Measurements from ENCODE around the gene PFKFB3. TPM values are rescaled to one million over a fixed set of nuclear protein-coding genes. Genes with fewer than 3 reads are reported as not detected.

The PFKFB3 gene
- total RNA-seq, 1 donor from 2014 or later, result 52.4 TPM

DNA sequence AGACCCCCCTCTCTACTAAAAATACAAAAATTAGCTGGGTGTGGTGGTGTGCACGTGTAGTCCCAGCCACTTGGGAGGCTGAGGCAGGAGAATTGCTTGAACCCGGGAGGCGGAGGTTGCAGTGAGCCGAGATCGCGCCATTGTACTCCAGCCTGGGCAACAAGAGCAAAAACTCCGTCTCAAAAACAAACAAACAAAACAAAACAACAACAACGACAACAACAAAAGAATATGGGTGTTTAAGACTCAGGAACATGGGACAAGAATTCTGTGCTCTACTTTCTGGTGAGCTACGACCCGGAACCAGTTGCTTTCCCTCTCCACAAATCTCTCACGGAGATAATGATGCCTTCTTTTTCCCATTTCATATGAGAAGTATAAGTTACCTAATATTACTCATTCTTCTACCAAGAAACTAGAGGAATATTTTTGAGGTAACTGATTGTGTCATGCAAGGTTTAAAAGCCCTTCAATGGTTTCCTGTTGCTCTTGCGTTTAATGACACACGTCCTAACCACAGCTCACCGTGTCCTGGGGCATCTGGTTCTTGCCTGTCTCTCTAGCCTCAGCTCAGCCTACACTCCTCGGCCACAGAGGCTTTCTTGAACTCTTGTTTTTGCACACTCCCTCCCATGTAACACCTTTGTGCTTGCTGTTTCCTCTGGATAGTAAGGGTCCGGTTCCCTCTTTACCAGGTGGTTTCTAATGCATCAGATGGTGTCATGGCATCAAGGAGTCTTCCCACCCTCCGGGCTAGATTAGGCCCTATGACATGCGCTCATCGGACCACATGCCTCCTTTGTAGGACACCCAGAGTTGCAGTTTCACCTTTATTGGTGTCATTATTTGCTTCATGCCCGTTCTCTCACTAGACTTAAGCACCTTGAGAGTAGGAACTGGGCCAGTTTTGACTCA lies 67.5 kb downstream of the PFKFB3 start:
- Histone ChIP-seq H3K4me2 (ENCODE audit: low read length) (no peak overlapping the region), H4K20me1 (ENCODE audit: insufficient read depth, low read length) (no peaks in the 10 kb centered on the region), H3K79me2 (ENCODE audit: insufficient read depth, low read length) (no peaks in the 10 kb centered on the region), H3K9me3 (ENCODE audit: insufficient read depth, low read depth, low read length) (no peaks in the 10 kb centered on the region), H2AFZ (ENCODE audit: low read depth, low read length) (no peak overlapping the region), H3K4me3 (ENCODE audit: insufficient read depth, low read depth, low read length) (no peak overlapping the region), H3K36me3 (ENCODE audit: insufficient read depth, low read length) (no peaks in the 10 kb centered on the region), H3K9ac (ENCODE audit: low read length) (no peak overlapping the region), H3K4me1 (ENCODE audit: insufficient read depth, low read length) (peaks cover 4% of the 10 kb centered on the region), H3K27me3 (ENCODE audit: insufficient read depth, low read length) (no peaks in the 10 kb centered on the region), H3K27ac (ENCODE audit: low read depth, low read length) (no peak overlapping the region)
- FAIRE-seq (peak; percentile 23), DNase-seq (ENCODE audit: low read depth) (no peak)
- H3K36me3 Mint-ChIP-seq (ENCODE audit: low read depth, unreplicated experiment), result no peaks in the 10 kb centered on the region
- no peaks in the 10 kb centered on the region for H3K27me3 Mint-ChIP-seq (ENCODE audit: low read depth, unreplicated experiment)
- no peak for TF ChIP-seq EZH2 (IDR thresholded peaks at IDR 0.05; ENCODE audit: insufficient read depth, low read length)
- TF ChIP-seq, protein P1, sequence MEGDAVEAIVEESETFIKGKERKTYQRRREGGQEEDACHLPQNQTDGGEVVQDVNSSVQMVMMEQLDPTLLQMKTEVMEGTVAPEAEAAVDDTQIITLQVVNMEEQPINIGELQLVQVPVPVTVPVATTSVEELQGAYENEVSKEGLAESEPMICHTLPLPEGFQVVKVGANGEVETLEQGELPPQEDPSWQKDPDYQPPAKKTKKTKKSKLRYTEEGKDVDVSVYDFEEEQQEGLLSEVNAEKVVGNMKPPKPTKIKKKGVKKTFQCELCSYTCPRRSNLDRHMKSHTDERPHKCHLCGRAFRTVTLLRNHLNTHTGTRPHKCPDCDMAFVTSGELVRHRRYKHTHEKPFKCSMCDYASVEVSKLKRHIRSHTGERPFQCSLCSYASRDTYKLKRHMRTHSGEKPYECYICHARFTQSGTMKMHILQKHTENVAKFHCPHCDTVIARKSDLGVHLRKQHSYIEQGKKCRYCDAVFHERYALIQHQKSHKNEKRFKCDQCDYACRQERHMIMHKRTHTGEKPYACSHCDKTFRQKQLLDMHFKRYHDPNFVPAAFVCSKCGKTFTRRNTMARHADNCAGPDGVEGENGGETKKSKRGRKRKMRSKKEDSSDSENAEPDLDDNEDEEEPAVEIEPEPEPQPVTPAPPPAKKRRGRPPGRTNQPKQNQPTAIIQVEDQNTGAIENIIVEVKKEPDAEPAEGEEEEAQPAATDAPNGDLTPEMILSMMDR (IDR thresholded peaks at IDR 0.05; ENCODE audit: insufficient read depth, low read depth, low read length), result no peak
- H3K4me3 Mint-ChIP-seq (ENCODE audit: unreplicated experiment), result no peak overlapping the region
- peaks cover 3% of the 10 kb centered on the region for H3K4me1 Mint-ChIP-seq (ENCODE audit: low read depth, unreplicated experiment)
- no peak overlapping the region for H3K27ac Mint-ChIP-seq (ENCODE audit: unreplicated experiment)
- H3K9me3 Mint-ChIP-seq (ENCODE audit: unreplicated experiment), result no peaks in the 10 kb centered on the region

DNA sequence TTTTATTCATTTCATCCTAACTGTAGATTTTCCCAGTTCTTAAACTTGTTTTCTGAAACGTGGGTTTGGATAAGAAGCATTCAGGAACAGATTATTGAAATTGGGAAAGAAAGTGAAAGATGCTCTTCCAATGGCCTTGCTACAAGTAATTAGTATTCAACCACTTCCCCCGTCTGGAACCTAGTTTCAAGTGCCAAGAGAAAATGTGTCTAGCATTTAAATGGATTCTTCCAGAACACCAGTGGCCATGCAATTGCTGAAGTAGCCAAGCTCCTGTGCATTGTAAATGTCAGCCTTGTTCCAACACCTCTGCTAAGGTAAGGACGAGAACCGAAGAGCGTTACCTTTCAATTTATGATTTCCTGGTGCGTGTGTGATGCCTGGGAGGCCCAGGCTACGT lies 68.2 kb downstream of the PFKFB3 start:
- FAIRE-seq (no peak), DNase-seq (ENCODE audit: low read depth) (no peak)
- no peak overlapping the region for H3K4me3 ChIP-seq (ENCODE audit: insufficient read depth, low read depth, low read length)
- no peaks in the 10 kb centered on the region for H4K20me1 ChIP-seq (ENCODE audit: insufficient read depth, low read length)
- no peaks in the 10 kb centered on the region for H3K27me3 ChIP-seq (ENCODE audit: insufficient read depth, low read length)
- peaks cover 6% of the 10 kb centered on the region for H3K4me1 Mint-ChIP-seq (ENCODE audit: low read depth, unreplicated experiment)
- no peaks in the 10 kb centered on the region for H3K9me3 ChIP-seq (ENCODE audit: insufficient read depth, low read depth, low read length)
- H2AFZ ChIP-seq (ENCODE audit: low read depth, low read length), result no peak overlapping the region
- H3K27me3 Mint-ChIP-seq (ENCODE audit: low read depth, unreplicated experiment), result no peaks in the 10 kb centered on the region
- TF ChIP-seq EZH2 (IDR thresholded peaks at IDR 0.05; ENCODE audit: insufficient read depth, low read length), result no peak
- TF ChIP-seq, protein P1 (IDR thresholded peaks at IDR 0.05; ENCODE audit: insufficient read depth, low read depth, low read length), result no peak
- H3K27ac ChIP-seq (ENCODE audit: low read depth, low read length), result no peak overlapping the region
- no peaks in the 10 kb centered on the region for H3K36me3 ChIP-seq (ENCODE audit: insufficient read depth, low read length)
- no peak overlapping the region for H3K27ac Mint-ChIP-seq (ENCODE audit: unreplicated experiment)
- no peak overlapping the region for H3K4me2 ChIP-seq (ENCODE audit: low read length)
- no peaks in the 10 kb centered on the region for H3K79me2 ChIP-seq (ENCODE audit: insufficient read depth, low read length)
- H3K9ac ChIP-seq (ENCODE audit: low read length), result no peak overlapping the region
- peaks cover 8% of the 10 kb centered on the region for H3K4me1 ChIP-seq (ENCODE audit: insufficient read depth, low read length)
- H3K9me3 Mint-ChIP-seq (ENCODE audit: unreplicated experiment), result peaks cover 2% of the 10 kb centered on the region
- no peaks in the 10 kb centered on the region for H3K36me3 Mint-ChIP-seq (ENCODE audit: low read depth, unreplicated experiment)
- H3K4me3 Mint-ChIP-seq (ENCODE audit: unreplicated experiment), result no peak overlapping the region

DNA sequence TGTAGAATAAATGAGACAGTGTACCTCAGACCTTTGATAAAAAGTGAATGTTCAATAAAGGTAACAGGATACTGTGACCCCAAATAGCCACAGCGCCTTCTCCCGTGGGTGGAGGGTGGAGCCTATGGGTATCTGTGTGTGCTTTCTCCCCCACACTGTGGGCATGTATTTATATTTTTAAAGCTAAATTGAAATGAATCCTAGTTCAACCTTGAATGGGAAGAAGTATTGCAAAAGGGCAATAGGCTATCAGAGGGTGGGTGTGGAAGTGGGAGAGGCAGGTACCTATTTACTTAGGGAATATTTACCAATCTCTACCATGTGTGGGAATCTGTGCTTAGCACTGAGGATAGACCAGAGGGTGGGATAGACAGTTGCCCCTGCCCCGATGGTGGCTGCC lies 68.9 kb downstream of the PFKFB3 start:
- DNase-seq (ENCODE audit: low read depth) (no peak), FAIRE-seq (no peak)
- Mint-ChIP-seq H3K27ac (ENCODE audit: unreplicated experiment) (no peak overlapping the region), H3K27me3 (ENCODE audit: low read depth, unreplicated experiment) (no peaks in the 10 kb centered on the region), H3K36me3 (ENCODE audit: low read depth, unreplicated experiment) (no peaks in the 10 kb centered on the region), H3K4me1 (ENCODE audit: low read depth, unreplicated experiment) (peaks cover 7% of the 10 kb centered on the region), H3K9me3 (ENCODE audit: unreplicated experiment) (peaks cover 2% of the 10 kb centered on the region), H3K4me3 (ENCODE audit: unreplicated experiment) (no peak overlapping the region)
- Histone ChIP-seq H3K4me2 (ENCODE audit: low read length) (no peak overlapping the region), H3K9me3 (ENCODE audit: insufficient read depth, low read depth, low read length) (no peaks in the 10 kb centered on the region), H3K4me1 (ENCODE audit: insufficient read depth, low read length) (peaks cover 10% of the 10 kb centered on the region), H3K27me3 (ENCODE audit: insufficient read depth, low read length) (no peaks in the 10 kb centered on the region), H4K20me1 (ENCODE audit: insufficient read depth, low read length) (no peaks in the 10 kb centered on the region), H3K36me3 (ENCODE audit: insufficient read depth, low read length) (no peaks in the 10 kb centered on the region), H2AFZ (ENCODE audit: low read depth, low read length) (no peak overlapping the region), H3K9ac (ENCODE audit: low read length) (no peak overlapping the region), H3K79me2 (ENCODE audit: insufficient read depth, low read length) (no peaks in the 10 kb centered on the region), H3K27ac (ENCODE audit: low read depth, low read length) (no peak overlapping the region), H3K4me3 (ENCODE audit: insufficient read depth, low read depth, low read length) (no peak overlapping the region)
- no peak for TF ChIP-seq EZH2 (IDR thresholded peaks at IDR 0.05; ENCODE audit: insufficient read depth, low read length)
- TF ChIP-seq, protein P1 (IDR thresholded peaks at IDR 0.05; ENCODE audit: insufficient read depth, low read depth, low read length), result no peak

Data from astrocyte (in vitro differentiated cells and primary cell).